Loucy (cell line): Measurements from ENCODE around the gene RPL41.

Source experiments
- H2AFZ ChIP-seq: fragments of 200-600 bp; sonication (generic); 2 replicates; pipeline ENCODE4 v1.6.0; 2016; ENCODE audit warnings: antibody characterized with exemption, mild to moderate bottlenecking, low read length, moderate library complexity
- H3F3A ChIP-seq: fragments of 200-600 bp; 2 replicates; pipeline ENCODE4 v1.6.0; 2016; ENCODE audit warnings: antibody characterized with exemption, low read depth, mild to moderate bottlenecking
- H3K27me3 ChIP-seq: fragments of 200-600 bp; sonication (generic); 2 replicates; pipeline ENCODE4 v1.6.1; 2014; ENCODE audit warnings: low read length, mild to moderate bottlenecking; ENCODE audit not compliant: insufficient read depth, poor library complexity, severe bottlenecking
- H3K36me3 ChIP-seq: fragments of 200-600 bp; sonication (generic); 2 replicates; pipeline ENCODE4 v1.6.1; 2016; ENCODE audit warnings: low read length; ENCODE audit not compliant: insufficient read depth
- H3K4me1 ChIP-seq: fragments of 200-600 bp; sonication (generic); 2 replicates; pipeline ENCODE4 v1.5.1; 2014; ENCODE audit warnings: low read length, mild to moderate bottlenecking; ENCODE audit not compliant: insufficient read depth, poor library complexity, severe bottlenecking
- H3K4me2 ChIP-seq: fragments of 200-600 bp; sonication (generic); 2 replicates; pipeline ENCODE4 v1.6.0; 2014; ENCODE audit warnings: antibody characterized with exemption, low read length, low read depth, mild to moderate bottlenecking; ENCODE audit not compliant: poor library complexity, severe bottlenecking
- H3K4me3 ChIP-seq: fragments of 200-600 bp; sonication (generic); 2 replicates; pipeline ENCODE4 v1.5.1; 2014; ENCODE audit warnings: low read length, mild to moderate bottlenecking, mixed read lengths; ENCODE audit not compliant: poor library complexity, severe bottlenecking
- H3K79me2 ChIP-seq: fragments of 200-600 bp; sonication (generic); 2 replicates; pipeline ENCODE4 v1.6.1; 2014; ENCODE audit warnings: low read length; ENCODE audit not compliant: insufficient read depth
- H3K9ac ChIP-seq: fragments of 200-600 bp; sonication (generic); 2 replicates; pipeline ENCODE4 v1.6.0; 2014; ENCODE audit warnings: mild to moderate bottlenecking, low read depth, low read length, moderate library complexity; ENCODE audit not compliant: poor library complexity, severe bottlenecking
- H3K9me2 ChIP-seq: fragments of 200-600 bp; sonication (generic); replicated peaks from 2 replicates; pipeline ENCODE4 v1.6.1; 2016; ENCODE audit warnings: low read depth, low read length, mixed read lengths
- H3K9me3 ChIP-seq: fragments of 200-600 bp; sonication (generic); 2 replicates; pipeline ENCODE4 v1.6.1; 2014; ENCODE audit warnings: mild to moderate bottlenecking, antibody characterized with exemption, low read length, low read depth; ENCODE audit not compliant: insufficient read depth
- H4K20me1 ChIP-seq: fragments of 200-600 bp; sonication (generic); 2 replicates; pipeline ENCODE4 v1.6.0; 2014; ENCODE audit warnings: antibody characterized with exemption, low read length, mild to moderate bottlenecking; ENCODE audit not compliant: insufficient read depth, poor library complexity, severe bottlenecking
- EZH2phosphoT487 ChIP-seq: fragments of 200-600 bp; IDR thresholded peaks from 2 replicates; pipeline ENCODE4 v1.6.1; 2018; ENCODE audit warnings: antibody characterized with exemption, mild to moderate bottlenecking, moderate library complexity, borderline replicate concordance
- TF ChIP-seq, protein P1 (sequence below): fragments of 200-600 bp; sonication (generic); conservative IDR thresholded peaks from 2 replicates; pipeline ENCODE4 v1.5.1; 2014; ENCODE audit warnings: mild to moderate bottlenecking, antibody characterized with exemption, low read length

Gene RPL41

DNA sequence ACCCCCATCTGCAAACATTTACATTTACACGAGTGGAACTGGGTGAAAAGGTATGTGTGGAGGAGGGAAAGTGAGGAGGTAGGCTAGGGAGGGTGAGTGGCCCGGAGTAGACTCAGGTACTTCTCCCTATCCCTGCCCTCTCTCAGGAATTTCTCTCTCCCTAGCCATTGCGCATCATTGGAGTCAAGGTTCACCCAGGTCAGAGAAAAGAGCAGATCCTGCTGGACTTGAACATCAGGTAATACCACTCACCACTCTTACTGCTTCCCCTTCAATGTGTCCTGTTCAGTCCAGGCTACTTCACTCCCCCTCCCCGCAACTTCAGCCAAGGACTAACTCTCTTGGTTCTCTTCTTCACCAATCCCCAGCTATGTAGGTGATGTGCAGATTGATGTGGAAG lies 14.4 kb downstream of the RPL41 start:
- peaks cover 5% of the 10 kb centered on the region for H4K20me1 ChIP-seq
- peaks cover 33% of the 10 kb centered on the region; the same call in 1 of the 2 replicates for H3K36me3 ChIP-seq
- H3K4me1 ChIP-seq: peaks cover 41% of the 10 kb centered on the region
- H3K4me3 ChIP-seq: peak overlapping the region; percentile 87
- H3F3A ChIP-seq: peaks cover 7% of the 10 kb centered on the region
- peak overlapping the region; percentile 86 for H3K9ac ChIP-seq
- no peaks in the 10 kb centered on the region for H3K9me2 ChIP-seq
- no peaks in the 10 kb centered on the region for H3K27me3 ChIP-seq
- no peak overlapping the region for H2AFZ ChIP-seq
- H3K79me2 ChIP-seq: peaks cover 42% of the 10 kb centered on the region
- TF ChIP-seq, protein P1, sequence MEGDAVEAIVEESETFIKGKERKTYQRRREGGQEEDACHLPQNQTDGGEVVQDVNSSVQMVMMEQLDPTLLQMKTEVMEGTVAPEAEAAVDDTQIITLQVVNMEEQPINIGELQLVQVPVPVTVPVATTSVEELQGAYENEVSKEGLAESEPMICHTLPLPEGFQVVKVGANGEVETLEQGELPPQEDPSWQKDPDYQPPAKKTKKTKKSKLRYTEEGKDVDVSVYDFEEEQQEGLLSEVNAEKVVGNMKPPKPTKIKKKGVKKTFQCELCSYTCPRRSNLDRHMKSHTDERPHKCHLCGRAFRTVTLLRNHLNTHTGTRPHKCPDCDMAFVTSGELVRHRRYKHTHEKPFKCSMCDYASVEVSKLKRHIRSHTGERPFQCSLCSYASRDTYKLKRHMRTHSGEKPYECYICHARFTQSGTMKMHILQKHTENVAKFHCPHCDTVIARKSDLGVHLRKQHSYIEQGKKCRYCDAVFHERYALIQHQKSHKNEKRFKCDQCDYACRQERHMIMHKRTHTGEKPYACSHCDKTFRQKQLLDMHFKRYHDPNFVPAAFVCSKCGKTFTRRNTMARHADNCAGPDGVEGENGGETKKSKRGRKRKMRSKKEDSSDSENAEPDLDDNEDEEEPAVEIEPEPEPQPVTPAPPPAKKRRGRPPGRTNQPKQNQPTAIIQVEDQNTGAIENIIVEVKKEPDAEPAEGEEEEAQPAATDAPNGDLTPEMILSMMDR: no peak
- no peak for TF ChIP-seq EZH2phosphoT487
- no peaks in the 10 kb centered on the region for H3K9me3 ChIP-seq
- peak overlapping the region; percentile 94 for H3K4me2 ChIP-seq

DNA sequence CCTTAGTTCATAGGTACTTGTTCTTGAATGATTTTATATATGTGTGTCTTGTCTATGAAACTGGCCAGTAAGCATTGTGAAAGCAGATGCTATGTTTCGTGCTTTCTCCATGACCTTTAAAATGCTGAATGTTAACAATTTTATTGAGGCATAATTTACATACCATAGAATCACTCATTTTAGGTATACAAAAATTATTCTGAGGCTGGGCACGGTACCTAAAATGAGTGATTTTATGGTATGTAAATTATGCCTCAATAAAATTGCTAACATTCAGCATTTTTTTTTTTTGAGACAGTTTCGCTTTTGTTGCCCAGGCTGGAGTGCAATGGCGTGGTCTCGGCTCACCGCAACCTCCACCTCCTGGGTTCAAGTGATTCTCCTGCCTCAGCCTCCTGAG lies 18.5 kb downstream of the RPL41 start:
- H2AFZ ChIP-seq: no peak overlapping the region
- H3K36me3 ChIP-seq: peaks cover 58% of the 10 kb centered on the region; the same call in 1 of the 2 replicates
- peaks cover 35% of the 10 kb centered on the region for H3K4me1 ChIP-seq
- H3K27me3 ChIP-seq: no peaks in the 10 kb centered on the region
- no peak overlapping the region for H3K4me2 ChIP-seq
- H3K9me3 ChIP-seq: no peaks in the 10 kb centered on the region
- no peak overlapping the region for H3K9ac ChIP-seq
- H3K4me3 ChIP-seq: no peak overlapping the region
- TF ChIP-seq, protein P1: no peak
- TF ChIP-seq EZH2phosphoT487: no peak
- no peaks in the 10 kb centered on the region for H4K20me1 ChIP-seq
- peaks cover 27% of the 10 kb centered on the region for H3K79me2 ChIP-seq
- H3F3A ChIP-seq: peaks cover 7% of the 10 kb centered on the region
- no peaks in the 10 kb centered on the region for H3K9me2 ChIP-seq

DNA sequence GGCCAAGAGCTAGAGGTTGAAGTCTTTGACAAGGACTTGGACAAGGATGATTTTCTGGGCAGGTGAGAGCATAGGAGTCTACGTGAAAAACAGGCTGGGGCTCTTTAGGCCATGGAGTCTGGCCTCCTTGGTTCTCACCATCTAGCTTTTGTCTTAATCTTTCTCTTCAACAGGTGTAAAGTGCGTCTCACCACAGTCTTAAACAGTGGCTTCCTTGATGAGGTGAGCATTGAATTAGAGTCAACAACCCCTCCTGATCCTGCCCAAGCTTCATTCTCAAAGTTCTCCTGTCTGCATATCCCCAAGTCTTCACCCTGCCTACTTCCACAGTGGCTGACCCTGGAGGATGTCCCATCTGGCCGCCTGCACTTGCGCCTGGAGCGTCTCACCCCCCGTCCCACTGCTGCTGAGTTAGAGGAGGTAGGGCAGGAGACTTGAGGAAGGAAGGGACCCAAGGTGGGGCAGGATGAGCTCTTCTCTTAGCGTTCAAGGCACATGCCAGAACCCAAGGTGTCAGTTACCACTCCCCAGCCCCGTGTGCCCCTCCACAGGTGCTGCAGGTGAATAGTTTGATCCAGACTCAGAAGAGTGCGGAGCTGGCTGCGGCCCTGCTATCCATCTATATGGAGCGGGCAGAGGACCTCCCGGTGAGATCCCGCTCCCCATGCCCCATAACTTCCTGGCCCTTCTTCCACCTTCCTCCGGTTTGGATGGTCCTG lies 21.6 kb downstream of the RPL41 start:
- peak overlapping the region; percentile 60 for H3K9ac ChIP-seq
- no peaks in the 10 kb centered on the region; the same call in 1 of the 2 replicates for H3K79me2 ChIP-seq
- no peaks in the 10 kb centered on the region for H3K27me3 ChIP-seq
- no peak for TF ChIP-seq EZH2phosphoT487
- TF ChIP-seq, protein P1: no peak
- peak overlapping the region; percentile 66 for H3K4me2 ChIP-seq
- H3K36me3 ChIP-seq: peaks cover 59% of the 10 kb centered on the region; the same call in 1 of the 2 replicates
- H4K20me1 ChIP-seq: no peaks in the 10 kb centered on the region
- peak overlapping the region; percentile 5 for H3K4me3 ChIP-seq
- H2AFZ ChIP-seq: no peak overlapping the region
- H3K9me3 ChIP-seq: no peaks in the 10 kb centered on the region
- H3K4me1 ChIP-seq: peaks cover 23% of the 10 kb centered on the region
- no peaks in the 10 kb centered on the region for H3K9me2 ChIP-seq
- H3F3A ChIP-seq: peaks cover 7% of the 10 kb centered on the region
